ENCODE data around the gene GOSR2. TPM values are rescaled to one million over a fixed set of nuclear protein-coding genes. Genes with fewer than 3 reads are reported as not detected.
"Not testable (repeated sequence)": the region's sequence is repeated elsewhere in the genome, so short reads cannot be mapped to it uniquely, and the experiment has no call there.

The GOSR2 gene
- total and polyA plus RNA-seq, 2 of the 4 experiments (the other 2 are of a cell fraction) = 63.4 to 75.6 TPM

DNA sequence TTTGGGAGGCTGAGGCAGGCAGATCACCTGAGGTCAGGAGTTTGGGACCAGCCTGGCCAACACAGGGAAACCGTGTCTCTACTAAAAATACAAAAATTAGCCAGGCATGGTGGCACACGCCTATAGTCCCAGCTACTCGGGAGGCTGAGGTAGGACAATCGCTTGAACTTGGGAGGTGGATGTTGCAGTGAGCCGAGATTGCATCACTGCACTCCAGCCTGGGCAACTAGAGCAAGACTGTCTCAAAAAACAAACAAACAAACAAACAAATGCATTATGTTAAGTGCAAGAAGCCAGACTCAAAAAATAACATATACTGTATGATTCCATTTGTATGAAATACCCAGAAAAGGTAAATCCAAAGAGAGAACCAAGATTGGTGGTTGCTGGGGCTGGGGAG is 65.0 kb downstream of the GOSR2 start:
- H4K5ac ChIP-seq (ENCODE audit: low read depth, low read length); H3K9ac ChIP-seq (ENCODE audit: low read depth, low read length); H3K9me3 ChIP-seq (ENCODE audit: control insufficient read depth, insufficient read depth, low read length); H3K4me2 ChIP-seq (ENCODE audit: low read depth, low read length); H3K9me1 ChIP-seq (ENCODE audit: insufficient read depth, low read length); BruUV-seq (replicated peaks); POLR2A ChIA-PET (ENCODE audit: unreplicated experiment); H3K18ac ChIP-seq (ENCODE audit: low read depth, low read length); H3K14ac ChIP-seq (replicated peaks; ENCODE audit: low read depth, low read length); H3K56ac ChIP-seq (ENCODE audit: extremely low read depth, insufficient read depth, low read length); H2AK9ac ChIP-seq (replicated peaks; ENCODE audit: low read depth, low read length, poor library complexity); H2AK5ac ChIP-seq (ENCODE audit: low read depth, low read length); H3K4me1 ChIP-seq (ENCODE audit: control insufficient read depth, insufficient read depth, low read length); H2AFZ ChIP-seq (replicated peaks; ENCODE audit: low read length, poor library complexity); H2BK20ac ChIP-seq (ENCODE audit: low read depth, low read length); H3K4ac ChIP-seq (ENCODE audit: low read depth, low read length); H3K79me1 ChIP-seq (ENCODE audit: low read depth in 1 of 2, low read length in 2 of 2); in situ Hi-C loops (cut with MboI; ENCODE audit: low sequenced_read_pairs); H3K23ac ChIP-seq (ENCODE audit: low read depth, low read length); H2BK120ac ChIP-seq (ENCODE audit: low read depth, low read length); H3K36me3 ChIP-seq (ENCODE audit: control insufficient read depth, insufficient read depth, low read length); ATAC-seq (ENCODE audit: low read depth); H2BK5ac ChIP-seq (ENCODE audit: low read depth, low read length, poor library complexity, severe bottlenecking); H3K27ac ChIP-seq (ENCODE audit: insufficient read depth, low read length); H2BK15ac ChIP-seq (ENCODE audit: low read depth, low read length); DNase-seq; H4K8ac ChIP-seq (ENCODE audit: low read depth in 2 of 2, low read length in 2 of 2); H4K20me1 ChIP-seq (ENCODE audit: insufficient read depth, low read length); CTCF ChIA-PET; dilution Hi-C loops (cut with HindIII; ENCODE audit: low sequenced_read_pairs, unreplicated experiment); H4K91ac ChIP-seq (ENCODE audit: insufficient read depth, low read depth, low read length); intact Hi-C loops (cut with micrococcal nuclease); H3K4me3 ChIP-seq (ENCODE audit: insufficient read depth, low read depth, low read length): not testable (repeated sequence)
- 78% methylated on average over 3 of the region's 5 CpGs; no CpG with 5 or more reads in 1 of the 2 experiments for WGBS, 2 experiments (ENCODE audit: extremely low coverage in 2 of 2, insufficient read length in 1 of 2)
- H3K27me3 ChIP-seq (ENCODE audit: control insufficient read depth, insufficient read depth, low read length) = peaks cover 24% of the 10 kb centered on the region
